GM19035 (cell line): Measurements from ENCODE around the gene MASP1.
A peak's percentile ranks its signal among the peaks of the same experiment; 100 is the strongest.

Experiments used
- ATAC-seq: cut with Tn5 transposase; IDR thresholded peaks from one replicate; pipeline ENCODE4 v1.9.1; 2021; ENCODE audit not compliant: unreplicated experiment

Gene MASP1

DNA sequence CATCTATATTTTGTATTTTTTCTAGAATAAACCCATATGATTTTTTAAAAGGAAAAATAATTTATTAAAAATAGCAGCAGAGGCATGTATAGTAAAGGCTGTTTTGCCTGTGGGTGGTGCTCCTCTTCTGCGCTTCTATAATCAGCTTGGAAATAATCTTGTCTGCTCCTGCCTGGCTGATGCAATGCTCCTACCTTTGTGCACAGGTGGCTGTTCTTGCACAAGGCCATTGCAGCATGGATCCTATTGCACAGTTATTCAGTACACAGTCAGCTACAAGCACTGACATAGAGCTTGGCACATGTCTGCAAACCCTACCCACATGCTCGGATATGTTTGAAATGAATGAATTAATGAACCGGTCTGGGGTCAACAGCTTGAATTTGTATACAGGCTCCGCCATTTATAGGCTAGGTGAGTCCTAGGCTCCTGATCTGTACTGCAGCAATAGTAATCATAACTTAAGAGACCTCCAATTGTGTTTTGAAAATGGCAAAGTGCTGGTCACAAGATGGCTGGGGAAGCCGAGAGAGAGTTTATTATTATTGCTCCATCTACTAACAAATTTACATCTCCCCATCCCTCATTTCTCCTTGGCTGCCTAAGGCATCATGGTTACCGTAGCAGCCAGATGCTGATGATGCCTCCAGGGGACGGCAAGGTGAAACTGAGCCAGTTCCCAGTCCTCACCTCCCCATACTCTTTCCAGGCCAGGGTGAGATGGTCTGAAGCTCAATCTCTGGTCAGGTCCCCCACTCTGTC lies 94.8 kb downstream of the MASP1 start:
- ATAC-seq = no peak

DNA sequence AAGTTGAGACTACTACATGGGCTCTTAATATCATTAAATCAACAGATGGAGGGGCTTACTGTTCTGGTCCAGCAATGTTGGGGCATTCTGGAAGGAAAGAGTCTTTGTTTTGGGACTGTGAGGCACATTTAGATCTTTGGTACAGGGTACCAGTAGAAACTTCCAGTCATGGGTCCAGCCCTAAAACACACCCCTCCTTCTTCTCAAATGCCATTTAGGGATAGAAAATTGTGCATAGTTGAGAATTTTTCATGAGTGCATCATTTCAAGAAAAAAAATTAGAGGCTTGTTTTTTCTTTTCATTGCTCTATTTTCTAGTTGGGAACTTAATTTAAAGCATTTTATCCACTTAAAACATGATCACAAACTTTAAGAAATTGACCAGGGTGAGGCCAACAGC lies 98.4 kb downstream of the MASP1 start:
- ATAC-seq = no peak

DNA sequence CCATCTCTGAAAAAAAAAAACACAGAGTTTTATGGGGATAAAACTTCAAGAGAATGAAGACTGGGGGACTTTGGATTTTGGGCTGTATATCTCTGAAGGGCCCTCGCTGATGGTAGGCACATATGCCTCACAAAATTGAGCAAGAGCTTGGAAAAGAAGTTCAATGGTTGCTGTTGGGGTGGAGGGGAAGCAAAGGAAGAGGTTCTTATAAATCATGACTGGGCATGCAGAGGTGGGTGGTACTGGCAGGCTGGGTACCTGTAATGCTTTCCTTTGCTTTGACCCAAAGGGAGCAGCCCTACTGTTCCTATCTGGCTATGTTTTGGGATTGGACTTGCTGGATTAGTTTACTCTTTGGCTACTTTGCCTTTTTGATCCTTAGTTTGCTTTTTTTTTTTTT lies 100.3 kb downstream of the MASP1 start:
- no peak for ATAC-seq

DNA sequence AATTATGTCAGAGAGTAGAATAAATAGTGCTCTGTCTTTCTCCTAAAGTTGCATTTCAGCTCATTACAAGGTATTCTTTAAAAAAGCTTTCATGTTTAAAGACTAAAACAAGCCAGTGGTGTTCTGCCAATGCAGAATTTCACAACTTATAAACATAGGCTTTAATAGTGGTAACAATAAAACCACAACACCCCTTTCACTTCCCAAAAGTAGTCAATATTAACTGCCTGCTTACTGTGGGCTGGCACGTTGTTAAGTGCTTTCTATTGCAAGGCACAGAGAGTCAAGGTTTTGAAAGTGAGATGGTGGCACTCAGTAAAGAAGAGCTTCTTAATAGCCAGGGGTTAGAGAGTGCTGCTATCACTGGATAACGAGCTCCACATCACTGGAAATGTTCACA lies 102.6 kb downstream of the MASP1 start:
- no peak for ATAC-seq

DNA sequence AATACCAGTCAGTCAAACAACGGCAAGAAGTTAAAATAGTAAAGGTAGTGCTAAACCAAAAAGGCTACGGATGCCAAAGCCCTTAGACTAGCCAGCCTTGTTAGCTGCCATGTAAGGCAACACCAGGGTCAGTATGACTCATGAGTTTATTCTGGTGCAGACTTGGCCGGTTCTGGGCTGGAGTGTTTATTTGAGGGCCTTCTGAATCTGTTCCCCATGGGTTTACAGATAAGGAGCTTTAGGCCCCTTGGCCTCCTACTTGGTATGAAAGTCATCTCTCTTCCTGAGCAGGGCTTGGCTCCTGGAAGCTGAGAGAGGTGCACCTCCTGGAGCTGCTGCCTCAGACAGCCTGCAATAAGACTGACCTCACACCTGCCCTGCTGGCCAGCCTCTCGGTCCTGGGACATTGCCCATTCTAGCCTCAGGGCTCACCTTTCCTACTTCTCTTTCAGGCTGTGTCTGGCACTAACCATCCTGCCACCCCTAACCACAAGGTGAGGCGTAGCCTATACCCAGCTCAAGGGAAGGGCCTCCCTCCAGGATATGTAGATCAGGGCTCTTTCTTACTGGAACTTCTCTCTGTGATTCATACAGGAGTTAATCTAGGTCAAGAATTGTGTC lies 104.6 kb downstream of the MASP1 start:
- ATAC-seq = peak; percentile 54

DNA sequence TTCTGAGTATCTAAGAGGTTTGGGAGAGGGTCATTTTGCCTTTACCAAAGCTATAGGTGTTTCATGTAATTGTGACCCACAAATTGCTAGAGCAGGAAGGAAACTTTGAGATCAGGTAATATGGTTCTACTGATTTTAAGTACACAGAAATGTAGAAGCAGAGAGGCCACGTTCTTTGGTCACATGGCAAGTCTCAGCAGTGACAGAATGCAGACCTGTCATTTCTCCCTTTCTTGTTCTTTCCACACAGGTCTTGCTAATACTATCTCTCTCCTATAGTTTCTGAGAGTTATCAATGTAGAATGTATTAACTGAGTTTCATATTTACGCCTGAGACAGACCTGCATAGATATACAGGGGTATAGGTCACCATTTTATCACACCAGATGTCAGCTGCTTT lies 105.2 kb downstream of the MASP1 start:
- ATAC-seq = peak; percentile 19

DNA sequence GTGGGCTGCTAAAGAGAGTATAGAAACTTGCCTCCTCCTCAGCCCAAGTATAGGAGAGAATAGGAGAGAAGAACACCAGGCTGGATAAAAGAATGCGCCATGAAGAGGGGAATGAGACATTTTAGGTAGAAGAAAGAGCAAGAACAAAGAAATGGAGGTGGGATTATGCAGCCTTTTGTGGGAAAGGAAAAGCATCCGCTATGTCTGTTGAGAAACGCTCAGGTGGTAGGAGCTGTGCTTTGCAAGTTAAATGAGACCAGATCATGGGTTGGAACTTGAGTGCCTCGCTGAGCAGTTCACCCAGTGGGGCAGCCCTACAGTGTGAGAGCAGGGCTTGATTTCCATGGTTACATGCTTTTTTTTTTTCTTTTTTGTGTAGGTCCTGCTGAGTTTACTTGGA lies 105.8 kb downstream of the MASP1 start:
- no peak for ATAC-seq
